ENCODE measurements around the gene MPPED1.

MPPED1 gene

DNA sequence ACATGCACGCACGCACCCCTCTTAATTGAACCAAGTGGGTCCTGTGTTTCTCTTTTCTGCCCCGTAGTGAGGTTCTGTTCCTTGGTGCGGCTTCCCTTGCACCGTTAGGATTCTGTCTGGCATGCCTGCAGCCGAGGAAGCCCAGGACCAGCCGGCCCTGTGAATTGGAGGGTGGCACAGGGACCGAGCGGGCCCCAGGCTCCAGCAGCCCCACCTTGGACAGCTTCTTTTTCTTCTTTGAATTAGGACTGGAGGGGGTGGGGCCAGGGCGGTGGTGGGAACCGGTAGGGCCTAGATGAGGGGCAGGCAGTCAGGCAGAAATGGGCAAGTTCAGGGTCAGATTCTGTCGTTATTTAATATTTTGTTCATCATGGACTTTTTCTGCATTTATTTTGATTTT, 94.7 kb downstream of the MPPED1 start:
- no peak overlapping the region for H3K4me3 Mint-ChIP-seq
- no peak for ATAC-seq (replicated peaks)
- H3K36me3 Mint-ChIP-seq (ENCODE audit: insufficient read depth), result no peaks in the 10 kb centered on the region
- H3K4me1 Mint-ChIP-seq (ENCODE audit: low read depth in 2 of 2), result no peaks in the 10 kb centered on the region
- peaks cover 0 to 1% of the 10 kb centered on the region in 2 donors for H3K27me3 Mint-ChIP-seq
- H3K9me3 Mint-ChIP-seq, result no peaks in the 10 kb centered on the region
- DNase-seq, result no peak
- H3K27ac Mint-ChIP-seq, result no peak overlapping the region

GRCh38 chr22:43507235-43507634, 95.4 kb downstream of the MPPED1 start:
- no peak overlapping the region for H3K4me3 Mint-ChIP-seq
- H3K27me3 Mint-ChIP-seq, result peaks cover 0 to 9% of the 10 kb centered on the region in 2 donors
- ATAC-seq (replicated peaks) (no peak), DNase-seq (no peak)
- no peaks in the 10 kb centered on the region for H3K9me3 Mint-ChIP-seq
- H3K27ac Mint-ChIP-seq, result no peak overlapping the region
- no peaks in the 10 kb centered on the region for H3K4me1 Mint-ChIP-seq (ENCODE audit: low read depth in 2 of 2)
- no peaks in the 10 kb centered on the region for H3K36me3 Mint-ChIP-seq (ENCODE audit: insufficient read depth)

DNA sequence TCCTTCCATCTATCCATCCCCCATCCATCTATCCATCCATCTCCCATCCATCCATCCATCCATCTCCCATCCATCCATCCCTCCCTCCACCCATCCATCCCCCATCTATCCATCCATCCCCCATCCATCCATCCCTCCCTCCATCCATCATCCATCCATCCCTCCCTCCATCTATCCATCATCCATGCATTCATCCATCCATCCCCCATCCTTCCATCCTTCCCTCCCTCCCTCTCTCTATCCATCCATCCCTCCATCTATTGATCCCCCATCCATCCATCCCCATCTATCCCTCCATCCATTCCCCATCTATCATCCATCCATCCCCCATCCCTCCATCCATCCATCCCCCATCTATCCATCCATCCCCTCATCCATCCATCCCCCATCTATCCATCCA, 96.7 kb downstream of the MPPED1 start:
- Mint-ChIP-seq H3K27me3 (peaks cover 0 to 21% of the 10 kb centered on the region in 2 donors), H3K4me1 (ENCODE audit: low read depth in 2 of 2) (no peaks in the 10 kb centered on the region), H3K4me3 (no peak overlapping the region), H3K36me3 (ENCODE audit: insufficient read depth) (no peaks in the 10 kb centered on the region), H3K27ac (no peak overlapping the region), H3K9me3 (no peaks in the 10 kb centered on the region)
- ATAC-seq (replicated peaks), result no peak
- no peak for DNase-seq

DNA sequence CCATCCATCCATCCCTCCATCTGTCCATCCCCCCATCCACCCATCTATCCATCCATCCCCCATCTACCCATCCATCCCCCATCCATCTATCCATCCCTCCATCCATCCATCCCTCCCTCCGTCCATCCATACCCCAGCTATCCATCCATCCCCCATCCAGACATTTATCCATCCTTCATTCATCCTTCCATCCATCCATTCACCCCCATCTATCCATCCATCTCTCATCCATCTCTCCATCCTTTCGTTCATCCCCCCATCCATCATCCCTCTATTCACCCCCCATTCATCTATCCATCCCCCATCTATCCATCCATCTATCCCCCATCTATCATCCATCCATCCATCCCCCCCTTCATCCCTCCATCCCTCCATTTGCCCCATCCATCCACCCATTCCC, 97.5 kb downstream of the MPPED1 start:
- Mint-ChIP-seq H3K4me3 (no peak overlapping the region), H3K27ac (no peak overlapping the region), H3K36me3 (ENCODE audit: insufficient read depth) (peaks cover 3% of the 10 kb centered on the region), H3K4me1 (ENCODE audit: low read depth in 2 of 2) (no peaks in the 10 kb centered on the region), H3K9me3 (no peaks in the 10 kb centered on the region), H3K27me3 (peaks cover 0 to 21% of the 10 kb centered on the region in 2 donors)
- DNase-seq (no peak), ATAC-seq (replicated peaks) (no peak)

GRCh38 chr22:43510281-43511070, 98.7 kb downstream of the MPPED1 start:
- ATAC-seq (replicated peaks), result no peak
- DNase-seq, result no peak
- no peak overlapping the region for H3K27ac Mint-ChIP-seq
- H3K36me3 Mint-ChIP-seq (ENCODE audit: insufficient read depth), result peaks cover 3% of the 10 kb centered on the region
- no peaks in the 10 kb centered on the region for H3K4me1 Mint-ChIP-seq (ENCODE audit: low read depth in 2 of 2)
- H3K27me3 Mint-ChIP-seq, result peaks cover 0 to 29% of the 10 kb centered on the region in 2 donors
- H3K4me3 Mint-ChIP-seq, result no peak overlapping the region
- H3K9me3 Mint-ChIP-seq, result no peaks in the 10 kb centered on the region

DNA sequence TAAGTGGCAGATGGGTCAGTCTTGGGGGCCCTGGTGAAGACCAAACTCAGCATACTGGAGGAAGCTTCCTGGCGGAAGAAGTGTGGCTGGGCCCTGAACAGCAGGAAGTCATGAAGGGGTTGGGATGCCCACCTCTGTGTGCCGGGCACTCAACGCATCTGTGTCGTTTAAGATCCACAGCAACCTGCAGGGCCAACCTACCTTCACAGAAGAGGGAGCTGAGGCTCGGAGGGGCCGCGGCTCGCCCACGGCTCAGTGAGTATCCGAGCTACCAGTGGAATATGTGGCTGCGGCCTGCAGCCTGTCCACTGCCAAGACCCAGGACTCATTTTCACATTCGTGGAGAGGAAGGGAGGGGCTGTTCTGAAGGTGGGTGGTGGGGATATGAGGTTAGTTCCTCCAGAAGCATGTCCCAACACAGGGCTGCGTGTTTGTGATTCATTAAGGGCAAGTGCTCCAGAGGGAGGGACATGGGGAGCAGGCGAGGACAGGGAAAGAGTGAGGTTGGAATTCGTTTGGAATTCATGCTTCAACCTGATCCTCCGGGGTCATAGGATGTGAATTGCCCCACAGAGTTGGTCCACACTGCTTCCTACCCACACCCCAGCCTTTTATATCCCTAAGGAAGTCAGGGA, 99.6 kb downstream of the MPPED1 start:
- peaks cover 3% of the 10 kb centered on the region for H3K36me3 Mint-ChIP-seq (ENCODE audit: insufficient read depth)
- no peaks in the 10 kb centered on the region for H3K9me3 Mint-ChIP-seq
- peaks cover 0 to 30% of the 10 kb centered on the region in 2 donors for H3K27me3 Mint-ChIP-seq
- no peak for ATAC-seq (replicated peaks)
- DNase-seq, result no peak
- H3K27ac Mint-ChIP-seq, result no peak overlapping the region
- H3K4me1 Mint-ChIP-seq (ENCODE audit: low read depth in 2 of 2), result no peaks in the 10 kb centered on the region
- H3K4me3 Mint-ChIP-seq, result no peak overlapping the region

- H3K4me3 Mint-ChIP-seq, result no peak overlapping the region
- H3K27me3 Mint-ChIP-seq, result peaks cover 0 to 36% of the 10 kb centered on the region in 2 donors
- no peaks in the 10 kb centered on the region for H3K9me3 Mint-ChIP-seq
- no peak for DNase-seq
- no peaks in the 10 kb centered on the region for H3K4me1 Mint-ChIP-seq (ENCODE audit: low read depth in 2 of 2)
- H3K36me3 Mint-ChIP-seq (ENCODE audit: insufficient read depth), result peaks cover 3% of the 10 kb centered on the region
- H3K27ac Mint-ChIP-seq, result no peak overlapping the region
- no peak for ATAC-seq (replicated peaks)
Measured at GRCh38 chr22:43512279-43512678, 100.5 kb downstream of the MPPED1 start.

DNA sequence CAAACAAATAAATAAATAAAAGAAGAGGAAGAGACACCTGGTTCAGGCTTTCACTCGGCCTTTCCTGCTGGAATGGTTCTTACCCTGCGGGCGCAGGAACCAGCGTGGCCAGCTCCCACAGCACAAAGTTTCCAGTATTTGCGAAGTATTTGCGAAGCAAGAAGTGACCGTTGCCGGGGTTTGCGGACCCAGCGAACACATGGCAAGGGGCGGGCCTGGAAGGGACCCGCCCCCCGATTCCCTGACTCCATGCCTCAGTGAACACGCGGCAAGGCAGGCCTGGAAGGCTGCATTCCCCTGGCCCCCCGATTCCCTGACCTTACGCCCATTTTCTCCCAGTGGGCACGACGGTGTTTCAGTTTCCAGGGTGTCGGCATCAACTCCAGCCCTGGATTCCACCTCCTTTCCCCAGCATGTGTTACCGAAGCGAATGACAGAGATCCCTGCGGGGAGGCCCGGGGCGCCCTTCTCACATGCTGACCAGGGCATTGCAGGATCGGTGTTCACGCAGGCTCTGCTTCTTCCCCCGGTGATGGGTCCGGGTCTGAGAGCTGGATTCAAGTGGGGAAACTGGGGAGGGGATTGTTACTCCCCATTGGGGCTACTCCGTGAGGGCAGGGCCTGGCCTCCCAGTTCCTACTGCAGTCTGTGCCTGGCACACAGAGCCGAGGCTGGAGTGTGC, 102.8 kb downstream of the MPPED1 start:
- peaks cover 0 to 46% of the 10 kb centered on the region in 2 donors for H3K27me3 Mint-ChIP-seq
- DNase-seq (no peak), ATAC-seq (replicated peaks) (no peak)
- H3K4me1 Mint-ChIP-seq (ENCODE audit: low read depth in 2 of 2), result no peaks in the 10 kb centered on the region
- H3K4me3 Mint-ChIP-seq, result no peak overlapping the region
- H3K9me3 Mint-ChIP-seq, result no peaks in the 10 kb centered on the region
- H3K36me3 Mint-ChIP-seq (ENCODE audit: insufficient read depth), result peaks cover 3% of the 10 kb centered on the region
- H3K27ac Mint-ChIP-seq, result no peak overlapping the region

GRCh38 chr22:43515411-43515810, 103.6 kb downstream of the MPPED1 start:
- DNase-seq, result no peak
- no peaks in the 10 kb centered on the region for H3K4me1 Mint-ChIP-seq (ENCODE audit: low read depth in 2 of 2)
- H3K27ac Mint-ChIP-seq, result no peak overlapping the region
- H3K27me3 Mint-ChIP-seq, result peaks cover 0 to 46% of the 10 kb centered on the region in 2 donors
- no peak for ATAC-seq (replicated peaks)
- no peak overlapping the region for H3K4me3 Mint-ChIP-seq
- H3K9me3 Mint-ChIP-seq, result no peaks in the 10 kb centered on the region
- peaks cover 3% of the 10 kb centered on the region for H3K36me3 Mint-ChIP-seq (ENCODE audit: insufficient read depth)

DNA sequence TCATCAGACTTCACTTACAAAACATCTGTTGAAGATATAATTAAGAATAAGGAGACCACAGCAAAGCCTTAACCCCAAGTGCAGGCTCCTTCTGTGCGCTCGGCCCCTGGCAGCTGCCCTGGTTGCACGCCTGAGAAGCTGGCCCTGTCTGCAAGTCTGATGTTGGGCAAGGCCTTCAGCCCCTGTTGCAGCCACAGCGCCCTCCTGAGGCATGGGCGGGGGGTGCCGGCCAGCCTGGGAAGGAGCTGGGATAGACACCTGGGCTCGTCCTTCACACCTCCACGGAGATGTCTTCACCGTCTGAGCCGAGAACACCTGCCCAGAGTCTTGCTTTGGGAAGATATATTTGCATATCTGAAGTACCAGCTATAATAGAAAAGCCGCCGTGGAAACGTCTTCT, 104.1 kb downstream of the MPPED1 start:
- Mint-ChIP-seq H3K4me1 (ENCODE audit: low read depth in 2 of 2) (no peaks in the 10 kb centered on the region), H3K27ac (no peak overlapping the region), H3K27me3 (peaks cover 0 to 46% of the 10 kb centered on the region in 2 donors), H3K36me3 (ENCODE audit: insufficient read depth) (peaks cover 3% of the 10 kb centered on the region), H3K4me3 (no peak overlapping the region), H3K9me3 (no peaks in the 10 kb centered on the region)
- ATAC-seq (replicated peaks), result no peak
- no peak for DNase-seq

- no peaks in the 10 kb centered on the region for H3K9me3 Mint-ChIP-seq
- no peak for ATAC-seq (replicated peaks)
- H3K27me3 Mint-ChIP-seq, result peaks cover 0 to 46% of the 10 kb centered on the region in 2 donors
- peaks cover 3% of the 10 kb centered on the region for H3K36me3 Mint-ChIP-seq (ENCODE audit: insufficient read depth)
- no peaks in the 10 kb centered on the region for H3K4me1 Mint-ChIP-seq (ENCODE audit: low read depth in 2 of 2)
- DNase-seq, result no peak
- no peak overlapping the region for H3K27ac Mint-ChIP-seq
- no peak overlapping the region for H3K4me3 Mint-ChIP-seq
Measured at GRCh38 chr22:43516386-43516785, 104.6 kb downstream of the MPPED1 start.

GRCh38 chr22:43516996-43517635, 105.3 kb downstream of the MPPED1 start:
- Mint-ChIP-seq H3K36me3 (ENCODE audit: insufficient read depth) (peaks cover 3% of the 10 kb centered on the region), H3K27ac (no peak overlapping the region), H3K27me3 (peaks cover 0 to 38% of the 10 kb centered on the region in 2 donors), H3K4me1 (ENCODE audit: low read depth in 2 of 2) (no peaks in the 10 kb centered on the region), H3K4me3 (no peak overlapping the region), H3K9me3 (no peaks in the 10 kb centered on the region)
- no peak for DNase-seq
- ATAC-seq (replicated peaks), result no peak

- H3K4me3 Mint-ChIP-seq, result no peak overlapping the region
- no peaks in the 10 kb centered on the region for H3K36me3 Mint-ChIP-seq (ENCODE audit: insufficient read depth)
- ATAC-seq (replicated peaks) (no peak), DNase-seq (no peak)
- no peaks in the 10 kb centered on the region for H3K9me3 Mint-ChIP-seq
- H3K27ac Mint-ChIP-seq, result no peak overlapping the region
- H3K4me1 Mint-ChIP-seq (ENCODE audit: low read depth in 2 of 2), result no peaks in the 10 kb centered on the region
- H3K27me3 Mint-ChIP-seq, result peaks cover 6 to 23% of the 10 kb centered on the region in 2 donors
Measured at GRCh38 chr22:43520632-43521039, 108.8 kb downstream of the MPPED1 start.

Data from effector memory CD8-positive, alpha-beta T cell (primary cell).